ENCODE data around the gene TNFRSF6B.
"Not testable (repeated sequence)": the region's sequence is repeated elsewhere in the genome, so short reads cannot be mapped to it uniquely, and the experiment has no call there.

TNFRSF6B gene

GRCh38 chr20:63656451-63656850 lies 40.0 kb upstream of the TNFRSF6B start:
- no peaks in the 10 kb centered on the region for H3K9me3 ChIP-seq (ENCODE audit: control insufficient read depth in 2 of 2, low read length in 2 of 2)
- no peak overlapping the region for H3K27ac ChIP-seq (ENCODE audit: low read length)
- H3K36me3 ChIP-seq (ENCODE audit: control insufficient read depth in 2 of 2, insufficient read depth in 2 of 2, low read length in 2 of 2) = peaks cover 3 to 6% of the 10 kb centered on the region in 2 donors
- no peak overlapping the region for H3K9ac ChIP-seq (ENCODE audit: low read length in 2 of 2)
- H3K4me1 ChIP-seq (ENCODE audit: control insufficient read depth, insufficient read depth, low read length) = peaks cover 38% of the 10 kb centered on the region
- peaks cover 0 to 9% of the 10 kb centered on the region in 2 donors for H3K27me3 ChIP-seq (ENCODE audit: control insufficient read depth in 1 of 2, insufficient read depth in 2 of 2, low read length in 2 of 2)
- H3K4me3 ChIP-seq (ENCODE audit: low read length in 2 of 2) = no peak overlapping the region

DNA sequence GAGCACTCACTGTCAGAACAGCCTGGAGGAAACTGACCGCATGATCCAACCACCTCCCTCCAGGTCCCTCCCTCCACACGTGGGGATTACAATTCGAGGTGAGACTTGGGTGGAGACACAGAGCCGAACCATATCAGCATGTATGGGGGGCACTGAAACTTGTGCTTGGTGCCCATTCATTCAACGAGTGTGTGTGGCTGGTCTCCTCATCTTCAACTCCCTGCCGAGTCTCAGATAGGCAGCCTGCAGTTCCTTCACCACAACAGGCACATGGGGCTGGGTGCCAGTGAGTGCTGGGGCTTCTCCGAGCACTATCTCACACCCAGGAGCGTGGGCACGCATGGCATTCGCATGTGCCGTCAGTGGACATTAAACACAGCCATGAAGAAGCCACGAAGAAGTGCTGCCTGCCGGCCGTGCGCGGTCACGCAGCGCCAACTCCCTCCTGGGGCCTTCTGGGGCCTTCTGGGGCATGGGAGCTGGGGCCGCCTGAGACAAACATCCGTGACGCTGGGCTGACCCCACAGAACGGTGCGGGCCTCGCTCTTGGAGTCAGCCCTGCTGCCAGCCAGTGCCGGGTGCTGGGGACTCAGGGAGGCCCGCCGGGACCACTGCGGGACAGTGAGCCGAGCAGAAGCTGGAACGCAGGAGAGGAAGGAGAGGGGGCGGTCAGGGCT lies 39.1 kb upstream of the TNFRSF6B start:
- Histone ChIP-seq H3K9me3 (ENCODE audit: control insufficient read depth in 2 of 2, low read length in 2 of 2) (no peaks in the 10 kb centered on the region), H3K36me3 (ENCODE audit: control insufficient read depth in 2 of 2, insufficient read depth in 2 of 2, low read length in 2 of 2) (peaks cover 7 to 9% of the 10 kb centered on the region in 2 donors), H3K9ac (ENCODE audit: low read length in 2 of 2) (peak overlapping the region; percentile 92 to 93), H3K4me3 (ENCODE audit: low read length in 2 of 2) (peak overlapping the region; percentile 83 to 93), H3K27me3 (ENCODE audit: control insufficient read depth in 1 of 2, insufficient read depth in 2 of 2, low read length in 2 of 2) (peaks cover 0 to 2% of the 10 kb centered on the region in 2 donors), H3K27ac (ENCODE audit: low read length) (peak overlapping the region; percentile 86), H3K4me1 (ENCODE audit: control insufficient read depth, insufficient read depth, low read length) (peaks cover 28% of the 10 kb centered on the region)

GRCh38 chr20:63657937-63658748 lies 38.3 kb upstream of the TNFRSF6B start, which contains the start of gene RTEL1:
Gene RTEL1 (plus strand): TSS chr20:63658312. CDS start chr20:63659403, 1,091 bp downstream.
- Histone ChIP-seq H3K4me1 (ENCODE audit: control insufficient read depth, insufficient read depth, low read length) (peaks cover 26% of the 10 kb centered on the region), H3K27ac (ENCODE audit: low read length) (peak within 1 kb of the TSS; percentile 86), H3K27me3 (ENCODE audit: control insufficient read depth in 1 of 2, insufficient read depth in 2 of 2, low read length in 2 of 2) (no peaks in the 10 kb centered on the region), H3K9me3 (ENCODE audit: control insufficient read depth in 2 of 2, low read length in 2 of 2) (no peaks in the 10 kb centered on the region), H3K9ac (ENCODE audit: low read length in 2 of 2) (peak within 1 kb of the TSS; percentile 92 to 93), H3K36me3 (ENCODE audit: control insufficient read depth in 2 of 2, insufficient read depth in 2 of 2, low read length in 2 of 2) (peaks cover 14 to 16% of the 10 kb centered on the region in 2 donors), H3K4me3 (ENCODE audit: low read length in 2 of 2) (peak within 1 kb of the TSS; percentile 83 to 93)

GRCh38 chr20:63658749-63659187 lies 37.7 kb upstream of the TNFRSF6B start:
- Histone ChIP-seq H3K36me3 (ENCODE audit: control insufficient read depth in 2 of 2, insufficient read depth in 2 of 2, low read length in 2 of 2) (peaks cover 16 to 18% of the 10 kb centered on the region in 2 donors), H3K4me1 (ENCODE audit: control insufficient read depth, insufficient read depth, low read length) (peaks cover 23% of the 10 kb centered on the region), H3K27me3 (ENCODE audit: control insufficient read depth in 1 of 2, insufficient read depth in 2 of 2, low read length in 2 of 2) (no peaks in the 10 kb centered on the region), H3K4me3 (ENCODE audit: low read length in 2 of 2) (peak overlapping the region; percentile 83 to 93), H3K9me3 (ENCODE audit: control insufficient read depth in 2 of 2, low read length in 2 of 2) (no peaks in the 10 kb centered on the region), H3K9ac (ENCODE audit: low read length in 2 of 2) (peak overlapping the region; percentile 92 to 93), H3K27ac (ENCODE audit: low read length) (peak overlapping the region; percentile 86)

DNA sequence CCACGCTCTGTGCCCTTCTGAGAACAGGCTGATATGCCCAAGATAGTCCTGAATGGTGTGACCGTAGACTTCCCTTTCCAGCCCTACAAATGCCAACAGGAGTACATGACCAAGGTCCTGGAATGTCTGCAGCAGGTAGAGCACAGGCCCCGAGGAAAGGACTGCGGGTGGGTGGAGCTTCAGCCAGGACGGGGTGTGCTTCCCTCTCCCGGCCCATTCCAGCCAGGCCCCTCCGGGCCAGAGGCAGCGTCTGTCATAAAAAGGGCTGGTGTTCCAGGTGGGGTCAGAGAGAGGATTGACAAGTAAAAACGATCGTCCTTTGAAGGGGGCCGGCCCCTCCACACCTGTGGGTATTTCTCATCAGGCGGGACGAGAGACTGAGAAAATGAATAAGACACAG lies 37.1 kb upstream of the TNFRSF6B start:
- Histone ChIP-seq H3K27ac (ENCODE audit: low read length) (peak overlapping the region; percentile 86), H3K36me3 (ENCODE audit: control insufficient read depth in 2 of 2, insufficient read depth in 2 of 2, low read length in 2 of 2) (peaks cover 16 to 18% of the 10 kb centered on the region in 2 donors), H3K27me3 (ENCODE audit: control insufficient read depth in 1 of 2, insufficient read depth in 2 of 2, low read length in 2 of 2) (no peaks in the 10 kb centered on the region), H3K9ac (ENCODE audit: low read length in 2 of 2) (peak overlapping the region; percentile 92 to 93), H3K4me3 (ENCODE audit: low read length in 2 of 2) (peak overlapping the region; percentile 83 to 93), H3K9me3 (ENCODE audit: control insufficient read depth in 2 of 2, low read length in 2 of 2) (no peaks in the 10 kb centered on the region), H3K4me1 (ENCODE audit: control insufficient read depth, insufficient read depth, low read length) (peaks cover 19% of the 10 kb centered on the region)

- H3K9ac ChIP-seq (ENCODE audit: low read length in 2 of 2); H3K4me3 ChIP-seq (ENCODE audit: low read length in 2 of 2); H3K9me3 ChIP-seq (ENCODE audit: control insufficient read depth in 2 of 2, low read length in 2 of 2); H3K27me3 ChIP-seq (ENCODE audit: control insufficient read depth in 1 of 2, insufficient read depth in 2 of 2, low read length in 2 of 2); H3K27ac ChIP-seq (ENCODE audit: low read length): not testable (repeated sequence)
- H3K36me3 ChIP-seq (ENCODE audit: control insufficient read depth in 2 of 2, insufficient read depth in 2 of 2, low read length in 2 of 2) = peaks cover 16 to 22% of the 10 kb centered on the region in 2 donors
- H3K4me1 ChIP-seq (ENCODE audit: control insufficient read depth, insufficient read depth, low read length) = peaks cover 18% of the 10 kb centered on the region
Observed at GRCh38 chr20:63660174-63660573, 36.3 kb upstream of the TNFRSF6B start.

DNA sequence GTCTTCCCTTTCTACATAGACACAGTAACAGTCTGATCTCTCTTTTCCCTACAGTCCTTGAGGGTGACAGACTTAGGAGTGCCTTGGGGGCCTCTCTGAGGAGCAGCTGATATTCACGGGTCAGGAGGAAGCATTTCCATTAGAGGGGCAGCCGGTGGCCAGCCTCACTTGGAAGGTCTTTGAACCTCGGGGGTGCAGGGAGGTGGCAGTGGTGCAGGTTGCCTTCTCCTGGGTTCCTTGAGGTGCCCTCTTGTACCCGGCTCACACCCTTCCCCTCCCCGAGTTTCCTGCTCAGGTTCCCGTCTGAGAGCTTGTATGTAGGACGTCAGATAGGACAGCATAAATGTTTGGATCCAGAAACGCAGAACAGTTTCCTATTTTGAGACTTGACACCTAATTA lies 35.8 kb upstream of the TNFRSF6B start:
- Histone ChIP-seq H3K9ac (ENCODE audit: low read length in 2 of 2) (no peak overlapping the region), H3K9me3 (ENCODE audit: control insufficient read depth in 2 of 2, low read length in 2 of 2) (no peaks in the 10 kb centered on the region), H3K27me3 (ENCODE audit: control insufficient read depth in 1 of 2, insufficient read depth in 2 of 2, low read length in 2 of 2) (no peaks in the 10 kb centered on the region), H3K36me3 (ENCODE audit: control insufficient read depth in 2 of 2, insufficient read depth in 2 of 2, low read length in 2 of 2) (peaks cover 16 to 22% of the 10 kb centered on the region in 2 donors), H3K4me1 (ENCODE audit: control insufficient read depth, insufficient read depth, low read length) (peaks cover 18% of the 10 kb centered on the region), H3K4me3 (ENCODE audit: low read length in 2 of 2) (no peak overlapping the region), H3K27ac (ENCODE audit: low read length) (no peak overlapping the region)

DNA sequence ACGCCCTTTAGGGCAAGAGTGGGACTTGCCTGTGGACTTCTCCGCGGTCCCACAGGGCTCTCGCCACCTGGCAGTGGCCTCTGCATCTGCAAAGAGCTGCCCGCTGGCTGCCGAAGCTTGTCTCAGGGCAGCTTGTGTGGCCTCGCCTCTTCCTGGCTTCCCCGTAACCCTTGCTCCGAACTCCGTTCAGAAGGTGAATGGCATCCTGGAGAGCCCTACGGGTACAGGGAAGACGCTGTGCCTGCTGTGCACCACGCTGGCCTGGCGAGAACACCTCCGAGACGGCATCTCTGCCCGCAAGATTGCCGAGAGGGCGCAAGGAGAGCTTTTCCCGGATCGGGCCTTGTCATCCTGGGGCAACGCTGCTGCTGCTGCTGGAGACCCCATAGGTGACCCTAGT lies 35.3 kb upstream of the TNFRSF6B start:
- Histone ChIP-seq H3K4me1 (ENCODE audit: control insufficient read depth, insufficient read depth, low read length) (peaks cover 18% of the 10 kb centered on the region), H3K27ac (ENCODE audit: low read length) (no peak overlapping the region), H3K9me3 (ENCODE audit: control insufficient read depth in 2 of 2, low read length in 2 of 2) (no peaks in the 10 kb centered on the region), H3K27me3 (ENCODE audit: control insufficient read depth in 1 of 2, insufficient read depth in 2 of 2, low read length in 2 of 2) (no peaks in the 10 kb centered on the region), H3K36me3 (ENCODE audit: control insufficient read depth in 2 of 2, insufficient read depth in 2 of 2, low read length in 2 of 2) (peaks cover 19 to 23% of the 10 kb centered on the region in 2 donors), H3K4me3 (ENCODE audit: low read length in 2 of 2) (no peak overlapping the region), H3K9ac (ENCODE audit: low read length in 2 of 2) (no peak overlapping the region)

DNA sequence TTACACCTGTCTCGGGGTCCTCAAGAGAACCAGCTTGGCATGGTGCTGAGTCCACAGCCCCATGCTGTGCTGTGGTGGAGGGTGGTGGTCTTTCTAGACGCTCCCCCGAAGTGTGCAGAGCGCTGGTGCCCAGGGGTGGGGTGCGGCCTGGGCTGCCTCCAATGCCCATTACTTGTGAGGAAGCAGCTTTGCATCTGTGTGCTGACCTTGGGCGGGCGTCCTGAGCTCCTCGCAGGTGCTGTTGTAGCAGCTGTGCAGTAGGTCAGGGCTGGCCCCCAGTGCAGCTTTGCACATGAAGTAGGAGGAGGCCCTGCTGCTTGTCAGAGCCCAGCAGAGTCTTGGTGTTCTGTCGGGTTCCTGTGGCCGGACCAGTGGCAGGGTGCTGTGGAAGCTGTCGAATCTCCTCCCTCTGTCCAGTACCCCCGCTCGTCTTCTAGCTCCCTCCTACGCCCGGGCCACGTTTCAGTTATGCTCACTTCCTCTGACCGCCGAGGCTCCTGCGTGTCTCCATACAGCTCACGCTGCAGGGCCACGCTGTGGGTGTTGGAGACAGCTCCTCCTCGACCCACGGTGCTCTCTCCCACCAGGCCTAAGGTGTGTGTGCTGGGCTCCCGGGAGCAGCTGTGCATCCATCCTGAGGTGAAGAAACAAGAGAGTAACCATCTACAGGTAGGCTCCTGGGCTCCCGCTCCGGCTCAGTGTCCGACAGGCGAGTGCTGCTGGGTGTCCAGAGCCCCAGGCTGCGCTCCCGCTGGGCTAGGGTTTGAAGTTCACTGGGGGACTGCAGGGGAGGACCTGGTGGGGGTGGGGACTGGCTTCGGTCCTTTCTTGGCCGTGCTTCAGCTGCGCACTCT lies 34.3 kb upstream of the TNFRSF6B start:
- peaks cover 14% of the 10 kb centered on the region for H3K4me1 ChIP-seq (ENCODE audit: control insufficient read depth, insufficient read depth, low read length)
- H3K9me3 ChIP-seq (ENCODE audit: control insufficient read depth in 2 of 2, low read length in 2 of 2) = no peaks in the 10 kb centered on the region
- no peak overlapping the region for H3K4me3 ChIP-seq (ENCODE audit: low read length in 2 of 2)
- H3K9ac ChIP-seq (ENCODE audit: low read length in 2 of 2) = no peak overlapping the region
- H3K27me3 ChIP-seq (ENCODE audit: control insufficient read depth in 1 of 2, insufficient read depth in 2 of 2, low read length in 2 of 2) = no peaks in the 10 kb centered on the region
- peaks cover 24 to 30% of the 10 kb centered on the region in 2 donors for H3K36me3 ChIP-seq (ENCODE audit: control insufficient read depth in 2 of 2, insufficient read depth in 2 of 2, low read length in 2 of 2)
- no peak overlapping the region for H3K27ac ChIP-seq (ENCODE audit: low read length)

DNA sequence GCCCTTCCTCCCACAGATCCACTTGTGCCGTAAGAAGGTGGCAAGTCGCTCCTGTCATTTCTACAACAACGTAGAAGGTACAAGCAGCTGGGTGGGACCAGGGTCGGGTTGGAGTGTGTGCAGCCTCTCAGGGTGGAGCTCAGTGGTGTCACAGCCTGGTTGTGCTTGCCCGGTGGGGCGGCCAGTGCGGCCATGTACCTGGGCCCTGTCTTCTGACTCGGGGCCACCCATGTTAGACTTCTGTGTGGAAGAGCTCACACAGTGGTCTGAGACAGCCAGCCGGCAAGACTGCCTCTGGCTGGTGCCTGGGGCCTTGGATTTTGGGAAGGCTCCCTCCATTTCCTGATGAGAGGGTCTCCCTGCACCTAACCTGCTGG lies 33.7 kb upstream of the TNFRSF6B start:
- no peaks in the 10 kb centered on the region for H3K27me3 ChIP-seq (ENCODE audit: control insufficient read depth in 1 of 2, insufficient read depth in 2 of 2, low read length in 2 of 2)
- no peaks in the 10 kb centered on the region for H3K9me3 ChIP-seq (ENCODE audit: control insufficient read depth in 2 of 2, low read length in 2 of 2)
- H3K4me1 ChIP-seq (ENCODE audit: control insufficient read depth, insufficient read depth, low read length) = peaks cover 8% of the 10 kb centered on the region
- H3K27ac ChIP-seq (ENCODE audit: low read length) = no peak overlapping the region
- H3K9ac ChIP-seq (ENCODE audit: low read length in 2 of 2) = no peak overlapping the region
- peaks cover 28 to 34% of the 10 kb centered on the region in 2 donors for H3K36me3 ChIP-seq (ENCODE audit: control insufficient read depth in 2 of 2, insufficient read depth in 2 of 2, low read length in 2 of 2)
- H3K4me3 ChIP-seq (ENCODE audit: low read length in 2 of 2) = no peak overlapping the region

All from stomach smooth muscle (tissue), 2 donors.